Endothelial cell of umbilical vein (primary cell): ENCODE measurements around the gene CFAP20DC. TPM values are rescaled to one million over a fixed set of nuclear protein-coding genes. Genes with fewer than 3 reads are reported as not detected.

Experiments
- BruUV-seq: library from RNA; stranded (reverse); fragments of 400-500 nt; replicated peaks from 2 replicates; lab custom pipeline; 2021; lab: Mats Ljungman, UMichigan
- CTCF ChIA-PET: fragments of 300-600, 350-600 bp; sonication (Branson Sonifier 250); formaldehyde crosslinking; loops from one replicate; lab custom pipeline; 2021; ENCODE audit warnings: antibody characterized with exemption, inconsistent platforms; lab: Charles Lee
- POLR2A ChIA-PET: fragments of 300-600, 350-600 bp; sonication (Branson Sonifier 250); formaldehyde crosslinking; loops from one replicate; lab custom pipeline; 2021; ENCODE audit warnings: antibody characterized with exemption, inconsistent platforms; lab: Charles Lee
- DNase-seq: peaks from one replicate; pipeline ENCODE4 v3.0.0-alpha.2; 2011; ENCODE audit warnings: low read depth, low spot score
- FAIRE-seq: peaks from 2 replicates; lab custom pipeline; 2011; peaks lifted over from hg19 to GRCh38; lab: Jason Lieb, UNC
- H2AFZ ChIP-seq: 2 replicates; pipeline ENCODE4 v1.6.0; 2012; ENCODE audit warnings: low read depth, low read length, control low read depth, inconsistent platforms
- H3K27ac ChIP-seq: 2 replicates; pipeline ENCODE4 v1.5.1; 2011; ENCODE audit warnings: low read depth, mild to moderate bottlenecking, control low read depth, low read length, moderate library complexity; ENCODE audit not compliant: insufficient read depth
- H3K27me3 ChIP-seq, 2 experiments: 2 replicates each; pipeline versions ENCODE4 v1.6.0 to v1.6.1; 2011; ENCODE audit warnings: low read length in 2 of 2, mixed read lengths in 1 of 2; ENCODE audit not compliant: control insufficient read depth in 2 of 2, insufficient read depth in 2 of 2
- H3K36me3 ChIP-seq, 2 experiments: 2 replicates in 1 of 2; 3 replicates in 1 of 2; pipeline ENCODE4 v1.5.1; 2011; ENCODE audit warnings: low read length in 2 of 2, mild to moderate bottlenecking in 1 of 2, moderate library complexity in 1 of 2; ENCODE audit not compliant: control insufficient read depth in 2 of 2, insufficient read depth in 2 of 2; ENCODE audit errors: extremely low read depth in 1 of 2
- H3K4me1 ChIP-seq: 3 replicates; pipeline ENCODE4 v1.5.1; 2011; ENCODE audit warnings: mild to moderate bottlenecking, low read length; ENCODE audit not compliant: control insufficient read depth, insufficient read depth; ENCODE audit errors: extremely low read depth
- H3K4me2 ChIP-seq: 2 replicates; pipeline ENCODE4 v1.6.1; 2011; ENCODE audit warnings: low read length, control low read depth, mixed read lengths; ENCODE audit not compliant: insufficient read depth
- H3K4me3 ChIP-seq, 3 experiments: fragments of 200-600 bp in 1 of 3; sonication (generic), shearing (Covaris generic) in 1 of 3; replicated peaks in 1 of 3; 2 replicates each; pipeline ENCODE4 v1.5.1; 2011 to 2016; ENCODE audit warnings: control low read depth in 3 of 3, low read length in 3 of 3, mild to moderate bottlenecking in 2 of 3, inconsistent platforms in 1 of 3, low read depth in 1 of 3, moderate library complexity in 1 of 3; ENCODE audit not compliant: insufficient read depth in 1 of 3
- H3K79me2 ChIP-seq: 2 replicates; pipeline ENCODE4 v1.6.0; 2012; ENCODE audit warnings: low read length, inconsistent platforms; ENCODE audit not compliant: control insufficient read depth, insufficient read depth
- H3K9ac ChIP-seq: replicated peaks from 2 replicates; pipeline ENCODE3; 2011; ENCODE audit warnings: low read length, control low read depth; ENCODE audit not compliant: insufficient read depth; ENCODE audit errors: extremely low read depth
- H3K9me1 ChIP-seq: replicated peaks from 3 replicates; pipeline ENCODE4 v1.6.0; 2011; ENCODE audit warnings: mild to moderate bottlenecking, low read length; ENCODE audit not compliant: control insufficient read depth, insufficient read depth; ENCODE audit errors: extremely low read depth
- H3K9me3 ChIP-seq: replicated peaks from 2 replicates; pipeline ENCODE4 v1.5.1; 2012; ENCODE audit warnings: low read length, inconsistent platforms; ENCODE audit not compliant: control insufficient read depth, insufficient read depth
- H4K20me1 ChIP-seq: replicated peaks from 2 replicates; pipeline ENCODE3; 2011; ENCODE audit warnings: mild to moderate bottlenecking, low read length; ENCODE audit not compliant: control insufficient read depth, insufficient read depth; ENCODE audit errors: extremely low read depth
- CTCF ChIP-seq, 2 donors: IDR thresholded peaks; 1 replicate in 1 of 2; 2 replicates in 1 of 2; pipeline ENCODE4 v1.5.1; 2011; ENCODE audit warnings: low read length in 2 of 2, mild to moderate bottlenecking in 2 of 2, moderate library complexity in 2 of 2, control low read depth in 1 of 2, inconsistent platforms in 1 of 2, low read depth in 1 of 2; ENCODE audit not compliant: insufficient read depth in 1 of 2; ENCODE audit errors: extremely low read depth in 1 of 2
- EZH2 ChIP-seq: IDR thresholded peaks from 2 replicates; pipeline ENCODE4 v1.6.1; 2012; ENCODE audit warnings: borderline replicate concordance, low read depth, mild to moderate bottlenecking, moderate library complexity, low read length, inconsistent platforms; ENCODE audit not compliant: severe bottlenecking
- FOS ChIP-seq: IDR thresholded peaks from 2 replicates; pipeline ENCODE4 v1.6.1; 2011; ENCODE audit warnings: mild to moderate bottlenecking, low read length, moderate library complexity, borderline replicate concordance; ENCODE audit not compliant: insufficient read depth
- GATA2 ChIP-seq: IDR thresholded peaks from 2 replicates; pipeline ENCODE4 v1.7.0; 2011; ENCODE audit warnings: low read depth, mild to moderate bottlenecking, moderate library complexity, mixed read lengths, low read length; ENCODE audit not compliant: insufficient read length, insufficient read depth
- JUN ChIP-seq: IDR thresholded peaks from 2 replicates; pipeline ENCODE4 v1.6.1; 2011; ENCODE audit warnings: borderline replicate concordance, low read depth; ENCODE audit not compliant: insufficient read length, insufficient read depth
- MAX ChIP-seq: IDR thresholded peaks from 2 replicates; pipeline ENCODE4 v1.6.1; 2011; ENCODE audit not compliant: insufficient read depth, insufficient read length
- POLR2AphosphoS5 ChIP-seq: IDR thresholded peaks from 2 replicates; pipeline ENCODE4 v1.6.1; 2012; ENCODE audit warnings: low read depth, mild to moderate bottlenecking, control low read depth, low read length, moderate library complexity; ENCODE audit not compliant: insufficient read depth
- dilution Hi-C: fragments of 300-500 bp; cut with MboI; formaldehyde crosslinking; loops from one replicate; pipeline ENCODE4 v1.15.0; 2019; ENCODE audit warnings: low sequenced_read_pairs; ENCODE audit not compliant: extremely low pct_ligation_motif_present
- intact Hi-C: fragments of 100-400 bp; cut with micrococcal nuclease; formaldehyde crosslinking; loops from one replicate; pipeline ENCODE4 v1.10.0; 2022
- polyA plus RNA-seq, 4 experiments: library from polyadenylated mRNA; depleted of rRNA in 3 of 4; stranded (reverse) in 3 of 4; unstranded in 1 of 4; fragments of >200 nt; gene quantifications; 2 replicates each; pipeline versions ENCODE4 v1.2.1 to v1.2.3, GENCODE V29; 2011 to 2012; ENCODE audit warnings: missing spikeins in 1 of 4
- total RNA-seq: library from RNA; stranded (reverse); gene quantifications from 2 replicates; pipeline ENCODE4 v1.2.3, GENCODE V29; 2021

CFAP20DC gene
- total and polyA plus RNA-seq, 2 donors (not counting 3 experiments of a cell fraction or from before 2014, with no cell fraction given), result 0.92 to 2.1 TPM

GRCh38 chr3:58986654-58987053, 63.2 kb downstream of the CFAP20DC start:
- Histone ChIP-seq H2AFZ (no peak overlapping the region), H3K4me2 (no peak overlapping the region), H3K4me1 (peaks cover 18% of the 10 kb centered on the region), H3K9me3 (no peaks in the 10 kb centered on the region), H4K20me1 (no peaks in the 10 kb centered on the region), H3K36me3 (no peaks in the 10 kb centered on the region), H3K27ac (no peak overlapping the region), H3K4me3 (no peak overlapping the region), H3K9ac (no peak overlapping the region), H3K27me3 (no peaks in the 10 kb centered on the region), H3K9me1 (no peaks in the 10 kb centered on the region), H3K79me2 (no peaks in the 10 kb centered on the region)
- POLR2A ChIA-PET, result no interaction called here
- BruUV-seq, result no TSS peak
- TF ChIP-seq POLR2AphosphoS5 (no peak), JUN (no peak), FOS (no peak), MAX (no peak), GATA2 (no peak), CTCF (IDR thresholded peaks at IDR 0.05; ENCODE audit: extremely low read depth in 1 of 2, insufficient read depth in 1 of 2, low read depth in 1 of 2, low read length in 2 of 2) (no peak), EZH2 (no peak)
- no peak for FAIRE-seq
- CTCF ChIA-PET, result interaction anchor here (1.0 to 1.7 kb wide), 5 partner anchors 8 to 162 kb away, joined by 3 to 8 read pairs (median 5); no protein-coding TSS in a partner anchor
- intact Hi-C loops (no loop called here), dilution Hi-C loops (no loop called here)
- DNase-seq, result no peak
